ENCODE results near the gene CFAP58. TPM values are rescaled to one million over a fixed set of nuclear protein-coding genes. Genes with fewer than 3 reads are reported as not detected.

Gene CFAP58
- polyA plus RNA-seq, 3 donors = 0.27 to 0.54 (median 0.47) TPM

- no peak for DNase-seq (ENCODE audit: low read depth in 3 of 3, low spot score in 2 of 3)
These were observed 19.8 kb upstream of the CFAP58 start for GRCh38 chr10:104333728-104334373.

GRCh38 chr10:104334561-104334960 lies 19.1 kb upstream of the CFAP58 start:
- DNase-seq (ENCODE audit: low read depth in 3 of 3, low spot score in 2 of 3) = no peak

DNA sequence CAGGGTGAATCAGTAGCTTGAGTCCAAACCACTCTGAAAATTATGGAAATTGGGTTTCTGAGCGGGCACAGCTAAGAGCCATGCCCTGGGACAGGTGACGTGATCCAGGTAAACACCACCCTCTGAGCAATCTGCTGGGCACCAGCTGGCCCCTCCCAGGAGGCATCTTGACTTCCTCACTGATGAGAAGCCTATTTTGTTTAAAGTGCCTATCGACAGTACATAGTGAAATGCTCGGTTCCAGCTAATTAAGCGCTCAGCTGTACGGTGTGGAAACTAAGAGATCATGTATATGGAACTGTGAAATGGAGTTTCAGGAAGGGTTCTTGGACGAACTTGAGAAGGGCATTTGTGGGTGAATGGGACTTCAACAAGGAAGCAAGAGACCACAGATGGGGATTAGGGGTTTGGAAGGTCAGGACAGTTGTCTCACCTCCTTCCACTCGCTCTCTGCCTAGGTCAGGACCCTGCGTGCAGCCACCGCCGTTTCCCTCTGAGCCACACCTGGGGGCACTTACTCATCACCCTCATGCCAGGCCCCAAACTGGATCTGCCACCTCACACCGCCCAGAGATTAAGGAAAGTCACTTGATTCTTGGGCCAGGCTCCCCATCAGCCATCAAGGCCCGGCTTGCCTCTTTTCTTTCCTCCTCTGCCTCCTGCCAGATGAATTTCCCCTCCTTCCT lies 18.5 kb upstream of the CFAP58 start:
- DNase-seq (ENCODE audit: low read depth in 3 of 3, low spot score in 2 of 3) = no peak

DNA sequence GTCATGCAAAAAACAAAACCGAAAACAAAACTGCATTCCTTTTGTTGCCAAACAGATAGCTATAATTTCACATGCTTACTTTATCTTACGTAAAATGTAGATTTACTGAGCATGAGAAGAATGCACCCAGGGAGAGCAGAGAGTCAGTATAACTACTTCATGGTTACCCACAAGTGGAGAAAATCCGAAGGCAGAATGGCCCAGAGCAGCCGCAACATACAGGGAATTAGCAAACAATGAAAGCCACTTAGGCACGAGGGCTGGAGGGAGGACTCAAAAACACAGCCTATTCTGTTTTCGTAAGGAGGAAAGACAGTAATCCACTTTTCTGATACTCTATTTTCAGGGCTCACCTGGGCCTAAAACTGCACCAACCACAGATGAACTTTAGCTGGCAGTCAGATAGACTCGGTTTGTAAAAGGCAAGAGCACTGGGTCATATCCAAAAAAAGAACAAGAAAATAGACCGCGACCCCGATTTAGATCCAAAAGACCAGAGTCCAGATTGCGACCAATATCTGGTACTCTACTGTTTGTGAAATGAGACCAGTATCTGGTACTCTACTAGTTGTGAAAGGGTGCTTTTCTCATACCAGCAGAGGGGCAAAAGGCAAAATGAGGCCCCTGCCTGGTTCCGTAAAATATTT lies 16.7 kb upstream of the CFAP58 start:
- DNase-seq (ENCODE audit: low read depth in 3 of 3, low spot score in 2 of 3) = no peak

DNA sequence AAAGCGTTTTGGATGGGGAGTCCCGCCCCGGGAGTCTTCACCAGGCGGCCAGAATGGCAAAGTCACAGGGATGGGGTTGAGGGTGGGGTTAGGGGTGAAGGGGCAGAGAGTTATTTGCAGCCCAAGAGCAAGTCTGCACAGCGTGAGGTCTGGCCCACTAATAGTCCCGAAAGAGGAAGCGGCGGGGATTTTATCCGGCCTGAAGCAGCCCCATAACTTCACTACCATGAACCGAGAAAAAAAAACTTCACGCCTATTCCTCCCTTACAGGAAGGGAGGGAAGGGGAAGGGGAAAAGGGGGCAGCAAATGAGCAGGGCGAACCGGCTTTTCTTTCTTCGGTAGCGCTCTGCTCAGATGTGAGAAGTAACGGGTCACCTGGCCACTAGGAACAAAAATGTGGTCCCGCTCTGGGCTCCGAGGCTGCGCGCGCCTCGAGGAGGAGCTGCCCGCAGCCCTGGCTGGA lies 16.1 kb upstream of the CFAP58 start:
- DNase-seq (ENCODE audit: low read depth in 3 of 3, low spot score in 2 of 3) = no peak

DNA sequence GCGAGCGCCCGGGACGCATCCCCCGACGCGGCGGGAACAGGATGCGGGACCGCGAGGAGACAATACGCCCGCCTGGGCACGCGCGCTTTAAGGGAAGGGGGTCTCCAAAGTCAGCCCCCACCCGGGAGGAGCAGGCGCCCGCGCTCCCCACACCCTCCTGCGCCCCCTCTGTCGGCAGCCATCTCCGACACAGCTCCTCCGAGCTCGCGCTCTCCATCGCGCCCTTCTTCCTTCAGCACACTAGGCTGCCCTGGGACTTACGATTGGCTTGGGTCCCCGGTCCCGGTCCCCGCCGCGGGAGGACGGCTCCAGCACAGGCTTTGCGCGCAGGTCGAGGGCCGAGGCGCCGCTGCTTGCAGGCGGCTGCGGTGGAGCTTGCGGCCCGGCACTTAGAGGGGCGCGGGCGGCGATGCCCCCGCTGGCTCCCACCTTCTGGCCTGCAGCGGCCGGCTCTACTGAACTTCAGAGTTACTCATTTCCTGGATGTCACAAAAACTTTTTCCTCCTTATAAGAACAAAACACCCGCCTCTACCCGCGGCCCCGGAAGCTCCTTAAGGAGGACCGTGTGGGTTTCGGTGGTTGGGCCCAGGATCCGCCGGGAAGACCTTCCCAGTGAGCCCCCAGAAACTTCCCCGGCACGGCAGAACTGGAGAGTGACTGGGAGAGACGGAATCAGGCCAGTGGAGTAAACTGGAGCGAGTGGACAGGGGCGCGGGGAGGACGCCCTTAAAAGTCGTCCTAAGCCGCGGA lies 15.5 kb upstream of the CFAP58 start, which contains the start of gene ITPRIP:
ITPRIP (minus strand) TSS at position 481 of the 751 bp plus-strand sequence. CDS start 22,414 bp downstream, outside the sequence.
- DNase-seq (ENCODE audit: low read depth in 3 of 3, low spot score in 2 of 3) = no peak

DNA sequence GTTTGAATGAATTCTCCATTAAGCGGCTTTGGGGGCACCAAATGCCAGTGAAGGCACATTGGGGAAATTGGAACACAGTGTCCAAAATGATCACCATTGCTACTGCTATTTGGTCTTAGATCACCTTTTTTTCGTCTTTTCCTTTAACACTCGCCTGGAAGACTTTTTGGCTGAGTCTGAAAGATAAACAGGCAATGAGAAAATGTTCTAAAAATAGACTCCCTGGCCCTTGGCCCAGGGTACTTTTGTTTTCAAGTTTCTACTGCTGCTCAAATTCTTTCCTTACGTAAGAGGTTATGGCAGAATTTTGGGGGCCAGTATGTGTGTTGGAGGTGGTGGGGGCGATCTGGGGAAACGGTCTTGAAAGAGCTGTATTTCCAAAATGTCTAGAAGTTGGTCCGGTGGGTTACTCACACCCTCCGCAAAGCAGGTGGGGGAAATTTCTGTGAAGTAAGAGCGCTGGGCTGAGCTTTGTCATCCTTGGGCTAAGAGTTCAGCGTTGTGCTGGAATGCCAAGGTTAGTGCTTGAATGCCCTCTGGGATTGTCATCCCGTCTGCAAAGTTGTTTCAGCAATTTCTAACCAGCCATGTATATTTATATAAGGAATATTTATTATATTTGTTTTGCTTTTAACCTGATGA lies 14.0 kb upstream of the CFAP58 start:
- no peak for DNase-seq (ENCODE audit: low read depth in 3 of 3, low spot score in 2 of 3)

DNA sequence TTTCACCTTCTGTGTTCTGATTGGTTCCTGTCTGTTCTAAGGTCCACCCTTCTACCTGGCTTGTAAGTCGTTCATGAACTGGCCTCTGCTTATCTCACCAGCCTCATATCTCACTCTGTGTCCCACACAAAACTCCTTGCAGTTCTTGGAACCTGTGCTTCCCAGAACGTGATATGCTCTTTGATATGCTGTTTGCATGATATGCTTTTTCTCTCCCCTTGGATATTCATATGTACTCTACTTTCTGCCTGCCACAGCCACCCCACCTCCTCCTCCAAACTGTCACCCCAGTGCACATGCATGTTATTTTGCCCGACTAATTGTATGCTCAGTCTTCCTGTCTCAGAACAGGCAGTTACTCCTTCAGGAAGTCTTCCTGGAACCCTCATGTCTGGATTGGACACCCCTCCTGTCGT lies 13.5 kb upstream of the CFAP58 start:
- no peak for DNase-seq (ENCODE audit: low read depth in 3 of 3, low spot score in 2 of 3)

DNA sequence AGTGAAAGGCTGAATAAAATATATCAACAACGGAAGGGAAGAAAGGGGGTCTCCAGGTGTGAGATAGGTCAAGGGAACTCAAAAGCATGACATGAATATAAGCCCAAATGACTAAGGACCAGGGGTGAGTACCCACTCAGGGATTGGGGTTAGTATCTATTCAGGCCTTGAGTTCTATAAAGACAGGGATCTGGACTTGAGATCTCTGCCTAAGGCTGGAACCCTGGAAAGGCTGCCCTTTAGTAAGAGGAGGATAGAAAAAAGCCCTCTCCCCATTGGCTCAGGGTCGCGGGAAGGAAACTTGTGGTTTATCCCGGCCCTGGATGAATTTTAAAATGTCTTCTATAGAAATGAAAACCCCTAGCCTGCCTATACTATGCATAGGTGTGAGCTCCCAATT lies 13.0 kb upstream of the CFAP58 start:
- no peak for DNase-seq (ENCODE audit: low read depth in 3 of 3, low spot score in 2 of 3)

- DNase-seq (ENCODE audit: low read depth in 3 of 3, low spot score in 2 of 3) = no peak
These were observed 10.7 kb upstream of the CFAP58 start for GRCh38 chr10:104342941-104343411.

DNA sequence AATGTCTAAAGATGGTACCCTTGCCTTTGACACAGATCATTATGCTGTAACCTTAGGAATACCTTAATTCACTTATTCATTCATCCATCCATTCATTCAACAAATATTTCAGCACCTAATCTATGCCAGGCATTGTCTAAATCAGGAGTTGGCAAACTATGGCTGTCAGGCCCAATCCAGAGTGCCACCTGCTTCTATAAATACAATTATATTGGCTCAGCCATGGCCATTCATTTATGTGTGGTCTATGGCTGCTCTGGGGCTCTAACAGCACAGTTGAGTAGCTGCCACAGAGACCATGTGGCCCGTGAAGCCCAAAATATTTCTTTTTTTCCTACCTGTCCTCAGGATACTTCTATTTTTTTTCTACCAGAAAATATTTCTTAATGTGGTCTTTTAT lies 9.4 kb upstream of the CFAP58 start:
- no peak for DNase-seq (ENCODE audit: low read depth in 3 of 3, low spot score in 2 of 3)

DNA sequence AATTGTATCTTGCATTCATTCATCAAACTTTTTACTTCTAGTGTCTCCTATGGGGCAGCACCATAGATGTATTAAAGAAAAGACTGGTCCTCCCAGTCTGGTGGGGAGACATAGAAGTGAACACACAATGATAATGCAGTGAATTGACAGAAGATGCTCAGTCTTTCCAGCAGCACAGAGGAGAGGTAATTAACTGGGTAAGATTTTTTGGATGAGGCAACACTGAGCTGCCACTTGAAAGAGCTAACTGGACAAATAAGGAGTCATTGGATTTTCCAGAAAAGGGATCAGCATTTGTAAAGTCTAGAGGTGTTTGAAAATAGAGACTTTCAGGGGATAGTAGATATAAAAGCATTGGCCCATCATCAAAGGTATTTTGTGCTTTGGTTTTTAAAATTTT lies 8.1 kb upstream of the CFAP58 start:
- DNase-seq (ENCODE audit: low read depth in 3 of 3, low spot score in 2 of 3) = no peak

GRCh38 chr10:104345941-104346340 lies 7.7 kb upstream of the CFAP58 start:
- no peak for DNase-seq (ENCODE audit: low read depth in 3 of 3, low spot score in 2 of 3)

DNA sequence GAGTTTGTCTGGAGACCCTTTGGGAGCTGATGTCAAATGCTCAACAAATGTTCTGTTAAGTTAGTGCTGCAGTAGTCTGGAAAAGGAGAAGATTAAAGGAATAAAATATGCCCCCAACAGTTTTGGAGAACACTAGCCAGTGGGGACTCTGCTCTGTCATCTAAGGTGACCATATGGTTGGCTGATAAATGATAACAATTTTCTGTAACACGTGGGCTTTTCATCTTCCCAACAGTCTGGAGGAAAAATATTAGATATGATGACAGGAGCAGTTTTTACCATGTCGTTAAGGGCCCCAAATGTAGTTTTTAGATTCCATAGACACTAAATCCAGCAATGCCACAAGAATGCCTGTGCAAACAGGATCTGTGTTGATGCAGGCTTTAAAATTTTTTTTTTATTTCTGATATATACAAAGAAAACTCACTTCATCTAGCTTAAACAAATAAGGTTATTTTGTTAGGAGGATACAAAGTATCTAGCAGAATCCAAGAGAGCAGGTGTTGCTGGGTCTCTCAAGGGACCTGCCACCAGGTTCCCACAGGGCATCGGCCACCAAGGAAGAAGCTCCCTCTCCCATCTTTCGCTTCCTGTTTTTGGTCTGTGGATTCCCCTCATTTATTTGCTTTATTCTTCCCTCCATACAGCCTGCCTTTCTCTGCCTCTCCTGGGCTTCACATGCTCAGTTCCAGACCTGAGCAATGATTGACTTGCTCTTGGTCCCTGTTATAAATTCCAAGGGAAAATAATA lies 6.2 kb upstream of the CFAP58 start:
- no peak for DNase-seq (ENCODE audit: low read depth in 3 of 3, low spot score in 2 of 3)

DNA sequence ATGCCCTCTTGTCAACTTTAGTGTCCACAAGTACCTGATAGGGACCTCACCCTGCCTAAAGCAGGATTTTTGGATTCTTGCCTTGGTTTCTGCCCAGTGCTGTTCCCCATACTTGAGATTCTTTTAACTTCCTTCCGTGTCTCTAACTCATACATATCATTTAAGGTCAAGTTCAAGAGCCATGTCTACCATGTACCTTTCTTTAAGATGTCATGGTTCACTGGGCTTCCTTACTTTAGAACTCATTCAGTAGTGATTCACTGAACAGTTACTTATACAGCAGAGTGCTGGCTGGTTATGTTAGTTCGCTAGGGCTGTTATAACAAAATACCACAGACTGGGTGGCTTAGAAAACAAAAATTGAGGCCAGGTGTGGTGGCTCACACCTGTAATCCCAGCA lies 5.0 kb upstream of the CFAP58 start:
- no peak for DNase-seq (ENCODE audit: low read depth in 3 of 3, low spot score in 2 of 3)

DNA sequence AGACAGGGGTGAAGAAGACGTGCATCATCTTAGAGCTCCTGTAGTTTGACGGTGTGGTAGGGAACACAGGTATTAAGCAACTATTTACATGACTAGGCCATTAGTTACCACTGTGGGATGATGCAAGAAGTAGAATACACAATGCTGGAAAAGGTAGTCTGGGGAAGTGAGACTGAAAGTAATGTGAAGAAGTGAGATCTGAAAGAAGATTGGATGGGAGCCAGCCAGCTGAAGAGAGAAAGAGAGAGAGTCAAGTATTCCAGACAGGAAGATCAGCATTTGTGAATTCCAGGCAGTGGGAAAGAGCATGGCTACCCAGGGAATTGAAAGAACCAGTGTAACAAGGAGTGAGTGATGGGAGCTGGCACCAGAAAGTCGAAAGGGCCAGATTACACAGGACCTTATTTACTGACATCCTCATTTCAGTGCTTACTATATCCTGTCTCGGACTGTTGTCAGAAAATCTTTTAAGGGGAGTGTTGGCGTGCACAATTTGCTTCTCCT lies 4.0 kb upstream of the CFAP58 start:
- DNase-seq (ENCODE audit: low read depth in 3 of 3, low spot score in 2 of 3) = no peak

DNA sequence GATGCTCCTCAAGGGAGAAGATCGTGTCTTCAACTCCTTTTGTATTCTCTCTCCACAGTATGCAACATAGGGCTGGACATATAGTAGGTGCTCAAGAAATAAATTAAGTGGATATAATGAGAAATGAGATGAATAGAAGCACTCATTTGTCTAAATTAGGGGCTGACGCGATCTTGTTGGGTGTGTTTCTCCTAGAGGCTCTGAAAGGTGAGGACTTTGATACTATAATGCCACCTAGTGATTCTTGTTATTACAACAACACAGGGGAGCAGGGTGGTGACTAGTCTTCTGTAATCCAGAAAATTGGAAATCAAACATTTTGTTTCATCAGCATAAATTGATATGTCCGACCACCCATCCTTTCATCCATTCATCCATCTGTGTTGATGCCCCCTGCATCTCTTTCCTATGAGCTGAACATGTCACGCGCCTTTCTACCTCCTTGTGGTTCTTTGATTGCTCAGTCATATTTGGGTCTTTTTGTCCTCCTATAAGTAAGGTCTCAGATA lies 3.5 kb upstream of the CFAP58 start:
- no peak for DNase-seq (ENCODE audit: low read depth in 3 of 3, low spot score in 2 of 3)

- no peak for DNase-seq (ENCODE audit: low read depth in 3 of 3, low spot score in 2 of 3)
These were observed 2.5 kb upstream of the CFAP58 start for GRCh38 chr10:104351061-104351702.

GRCh38 chr10:104351919-104352318 lies 1.7 kb upstream of the CFAP58 start:
- DNase-seq (ENCODE audit: low read depth in 3 of 3, low spot score in 2 of 3) = no peak

Data from right renal cortex interstitium (tissue), 3 donors.